Uterus (tissue), 4 donors: ENCODE measurements around the gene TRIM65. TPM values are rescaled to one million over a fixed set of nuclear protein-coding genes. Genes with fewer than 3 reads are reported as not detected.

ENCODE experiments used
- DNase-seq, 2 donors: peaks; one replicate each; pipeline ENCODE4 v3.0.0-alpha.2; 2019 to 2020
- H3K27ac ChIP-seq, 2 donors: fragments of 200-600 bp; sonication (generic); 1 replicate in 1 of 2; 2 replicates in 1 of 2; pipeline ENCODE4 v1.5.1; 2016 to 2018
- H3K27me3 ChIP-seq, 2 donors: fragments of 200-600 bp; sonication (generic); one replicate each; pipeline ENCODE4 v1.5.1; 2018 to 2019; ENCODE audit warnings: control low read depth in 1 of 2
- H3K36me3 ChIP-seq, 2 donors: fragments of 200-600 bp; sonication (generic); one replicate each; pipeline ENCODE4 v1.5.1; 2019; ENCODE audit warnings: control low read depth in 1 of 2
- H3K4me1 ChIP-seq, 2 donors: fragments of 200-600 bp; sonication (generic); one replicate each; pipeline ENCODE4 v1.5.1; 2018 to 2019; ENCODE audit warnings: control low read depth in 1 of 2
- H3K4me3 ChIP-seq, 2 donors: fragments of 200-600 bp; sonication (generic); 1 replicate in 1 of 2; 2 replicates in 1 of 2; pipeline ENCODE4 v1.5.1; 2018 to 2019; ENCODE audit warnings: mild to moderate bottlenecking in 1 of 2
- H3K9me3 ChIP-seq, 2 donors: fragments of 200-600 bp; sonication (generic); one replicate each; pipeline ENCODE4 v1.5.1; 2019; ENCODE audit warnings: control low read depth in 1 of 2
- CTCF ChIP-seq, 4 experiments: fragments of 200-600 bp in 2 of 4; fragments of 450-650 bp in 2 of 4; sonication (generic) in 2 of 4; IDR thresholded peaks; one replicate each; pipeline ENCODE4 v1.5.1; 2016 to 2019; ENCODE audit warnings: antibody characterized with exemption in 4 of 4, mild to moderate bottlenecking in 2 of 4, moderate library complexity in 1 of 4
- POLR2A ChIP-seq, 2 donors: fragments of 450-650 bp; IDR thresholded peaks; one replicate each; pipeline ENCODE4 v1.6.1; 2016; ENCODE audit warnings: antibody characterized with exemption in 2 of 2, mild to moderate bottlenecking in 1 of 2, moderate library complexity in 1 of 2
- intact Hi-C: fragments of 100-400 bp; cut with DNase I; formaldehyde crosslinking; loops from one replicate; pipeline ENCODE4 v1.15.1; 2023; ENCODE audit warnings: low total_unique reads
- total RNA-seq, 4 donors: library from RNA; depleted of rRNA in 3 of 4; stranded (reverse); fragments of >200 nt in 3 of 4; gene quantifications; one replicate each; pipeline versions ENCODE4 v1.1.0 to v1.2.4, GENCODE V29; 2014 to 2023
- donor health status: DM: yes; HTN: yes; CAD: no.

The TRIM65 gene
- total RNA-seq, 4 donors from 2014 or later = 20.0 to 36.9 (median 30.1) TPM

DNA sequence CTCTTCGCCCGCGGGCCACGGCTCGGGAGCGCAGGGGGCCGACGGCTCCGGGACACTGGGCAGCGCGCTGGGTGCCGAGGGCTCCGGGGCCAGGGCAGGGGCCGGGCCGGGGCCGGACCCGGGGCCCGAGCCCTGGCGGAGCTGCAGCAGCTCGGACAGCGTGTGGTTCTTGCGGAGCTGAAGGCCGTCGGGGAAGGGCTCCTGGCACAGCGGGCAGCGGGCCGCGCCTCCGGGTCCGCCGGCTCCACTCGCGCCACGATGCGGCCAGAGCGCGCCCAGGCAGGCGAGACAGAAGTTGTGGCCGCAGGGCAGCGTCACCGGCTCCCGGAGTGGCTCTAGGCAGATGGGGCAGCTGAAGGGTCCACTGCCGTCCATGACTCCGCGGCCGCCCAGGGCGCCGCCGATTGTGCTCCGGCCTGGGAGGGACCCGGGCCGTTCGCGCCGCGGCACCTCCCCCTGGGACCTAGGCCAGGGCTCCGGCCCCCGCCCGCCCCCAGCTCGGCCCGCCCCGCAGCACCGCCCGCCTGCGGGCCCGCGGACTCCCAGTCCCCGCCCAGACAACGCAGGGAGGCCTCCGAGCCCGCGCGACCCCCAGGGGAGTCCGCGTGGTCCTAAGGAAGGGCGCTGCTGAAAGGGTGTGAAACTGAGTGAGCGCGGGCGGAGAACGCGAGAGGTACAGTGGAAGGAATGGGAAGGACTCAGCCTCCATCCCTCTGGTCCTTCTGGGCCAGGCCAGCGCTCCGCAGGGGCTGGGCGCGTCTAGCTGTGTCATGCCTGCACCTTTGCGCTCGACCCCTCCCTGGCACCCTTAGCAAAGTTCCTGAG is 18.4 kb downstream of the TRIM65 start, which contains the start of gene TRIM47:
TSS of gene TRIM47 (minus strand) at position 408 of the 825 bp plus-strand sequence. CDS start at position 375, 33 bp downstream.
- Histone ChIP-seq H3K27ac (peak within 1 kb of the TSS; percentile 98 to 99), H3K9me3 (no peaks in the 10 kb centered on the region), H3K27me3 (no peaks in the 10 kb centered on the region), H3K4me1 (peaks cover 12 to 34% of the 10 kb centered on the region in 2 donors), H3K36me3 (no peaks in the 10 kb centered on the region), H3K4me3 (peak within 1 kb of the TSS; percentile 54)
- peak; percentile 81 to 85 for DNase-seq
- TF ChIP-seq CTCF (IDR thresholded peaks at IDR 0.05) (peak in 3 of 4 experiments; percentile 6 to 59 (median 50)), POLR2A (IDR thresholded peaks at IDR 0.05) (peak; percentile 83 to 93)
- intact Hi-C loops = no loop called here

DNA sequence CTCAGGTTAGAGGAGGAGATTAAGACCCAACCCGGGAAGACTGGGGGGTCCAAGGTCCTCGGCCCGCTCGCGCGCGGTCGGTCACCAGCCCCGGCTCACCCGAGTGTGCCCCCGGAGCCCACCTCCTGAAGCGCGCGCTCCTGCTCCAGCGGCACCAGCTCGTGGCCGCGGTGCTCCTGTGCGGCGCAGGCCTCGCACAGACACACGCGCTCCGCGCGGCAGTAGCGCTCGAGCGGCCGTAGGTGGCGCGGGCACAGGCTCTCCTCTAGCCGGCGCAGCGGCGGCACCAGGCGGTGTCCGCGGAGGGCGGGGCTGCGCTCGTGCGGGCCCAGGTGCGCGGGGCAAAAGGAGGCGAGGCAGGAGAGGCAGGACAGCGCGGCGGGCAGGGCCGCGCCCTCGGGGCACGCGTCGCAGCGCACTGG is 19.0 kb downstream of the TRIM65 start:
- TF ChIP-seq POLR2A (IDR thresholded peaks at IDR 0.05) (no peak), CTCF (IDR thresholded peaks at IDR 0.05) (peak in 3 of 4 experiments; percentile 53 to 74 (median 54))
- no peaks in the 10 kb centered on the region for H3K36me3 ChIP-seq
- peaks cover 18 to 39% of the 10 kb centered on the region in 2 donors for H3K4me1 ChIP-seq
- no peaks in the 10 kb centered on the region for H3K27me3 ChIP-seq
- intact Hi-C loops = no loop called here
- peak overlapping the region; percentile 54 for H3K4me3 ChIP-seq
- peak; percentile 68 to 80 for DNase-seq
- peak overlapping the region; percentile 98 to 99 for H3K27ac ChIP-seq
- H3K9me3 ChIP-seq = no peaks in the 10 kb centered on the region

GRCh38 chr17:75876938-75877751 is 19.6 kb downstream of the TRIM65 start:
- Histone ChIP-seq H3K27ac (peak overlapping the region; percentile 98 to 99), H3K4me3 (peak overlapping the region; percentile 54), H3K9me3 (no peaks in the 10 kb centered on the region), H3K4me1 (peaks cover 19 to 43% of the 10 kb centered on the region in 2 donors), H3K36me3 (no peaks in the 10 kb centered on the region), H3K27me3 (no peaks in the 10 kb centered on the region)
- DNase-seq = peak; percentile 98
- intact Hi-C loops = no loop called here
- TF ChIP-seq POLR2A (IDR thresholded peaks at IDR 0.05) = peak; percentile 29 to 48
- peak; percentile 28 to 68 (median 50) for TF ChIP-seq CTCF (IDR thresholded peaks at IDR 0.05)

DNA sequence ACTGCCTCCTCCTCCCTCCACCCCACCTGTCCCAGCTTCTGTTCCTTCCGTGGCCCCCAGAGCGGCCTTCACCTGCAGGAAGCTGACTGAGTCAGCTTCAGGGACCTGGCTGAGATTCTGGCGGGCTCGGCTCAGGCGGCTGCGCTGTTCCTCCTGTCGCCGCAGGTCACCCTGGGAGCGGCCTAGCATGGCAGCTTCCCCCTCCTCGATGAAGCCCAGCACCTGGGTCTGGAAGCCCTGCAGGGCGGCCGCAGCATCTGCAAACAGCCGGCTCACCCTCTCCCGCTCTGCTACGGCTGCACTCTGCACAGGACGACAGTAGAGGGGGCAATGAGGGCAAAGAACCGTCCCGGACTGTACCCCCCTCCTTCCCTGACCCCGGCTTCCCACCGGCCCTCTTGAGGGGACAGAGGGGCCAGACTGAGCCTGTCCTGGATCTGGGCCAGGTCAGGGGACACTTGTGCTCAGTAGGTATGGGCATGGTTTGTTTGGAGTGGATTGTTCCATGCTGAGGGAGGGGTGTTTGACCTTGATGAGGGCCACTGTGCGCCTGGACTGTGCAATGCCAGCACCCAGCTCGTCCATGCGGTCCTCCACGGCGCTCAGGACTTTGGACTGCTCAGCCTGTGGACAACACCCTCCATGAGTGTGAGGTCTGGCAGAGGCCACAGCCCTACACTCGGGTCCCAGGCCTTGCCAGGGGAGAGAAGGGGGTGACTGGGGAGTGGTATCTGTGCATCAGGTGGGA is 20.4 kb downstream of the TRIM65 start:
- no peaks in the 10 kb centered on the region for H3K36me3 ChIP-seq
- peak in 1 of 2 donors; percentile 51 for DNase-seq
- peak in 1 of 4 experiments; percentile 9 for TF ChIP-seq CTCF (IDR thresholded peaks at IDR 0.05)
- TF ChIP-seq POLR2A (IDR thresholded peaks at IDR 0.05) = no peak
- peak overlapping the region; percentile 54 for H3K4me3 ChIP-seq
- H3K27me3 ChIP-seq = no peaks in the 10 kb centered on the region
- no peaks in the 10 kb centered on the region for H3K9me3 ChIP-seq
- peaks cover 19 to 43% of the 10 kb centered on the region in 2 donors for H3K4me1 ChIP-seq
- intact Hi-C loops = no loop called here
- peak overlapping the region; percentile 98 to 99 for H3K27ac ChIP-seq
